Uterus (tissue), 4 donors: ENCODE results near the gene TDRD9. TPM values are rescaled to one million over a fixed set of nuclear protein-coding genes. Genes with fewer than 3 reads are reported as not detected.

Experiments
- DNase-seq, 2 donors: peaks; one replicate each; pipeline ENCODE4 v3.0.0-alpha.2; 2019 to 2020
- H3K27ac ChIP-seq, 2 donors: fragments of 200-600 bp; sonication (generic); 1 replicate in 1 of 2; 2 replicates in 1 of 2; pipeline ENCODE4 v1.5.1; 2016 to 2018
- H3K27me3 ChIP-seq, 2 donors: fragments of 200-600 bp; sonication (generic); one replicate each; pipeline ENCODE4 v1.5.1; 2018 to 2019; ENCODE audit warnings: control low read depth in 1 of 2
- H3K36me3 ChIP-seq, 2 donors: fragments of 200-600 bp; sonication (generic); one replicate each; pipeline ENCODE4 v1.5.1; 2019; ENCODE audit warnings: control low read depth in 1 of 2
- H3K4me1 ChIP-seq, 2 donors: fragments of 200-600 bp; sonication (generic); one replicate each; pipeline ENCODE4 v1.5.1; 2018 to 2019; ENCODE audit warnings: control low read depth in 1 of 2
- H3K4me3 ChIP-seq, 2 donors: fragments of 200-600 bp; sonication (generic); 1 replicate in 1 of 2; 2 replicates in 1 of 2; pipeline ENCODE4 v1.5.1; 2018 to 2019; ENCODE audit warnings: mild to moderate bottlenecking in 1 of 2
- H3K9me3 ChIP-seq, 2 donors: fragments of 200-600 bp; sonication (generic); one replicate each; pipeline ENCODE4 v1.5.1; 2019; ENCODE audit warnings: control low read depth in 1 of 2
- POLR2A ChIP-seq, 2 donors: fragments of 450-650 bp; IDR thresholded peaks; one replicate each; pipeline ENCODE4 v1.6.1; 2016; ENCODE audit warnings: antibody characterized with exemption in 2 of 2, mild to moderate bottlenecking in 1 of 2, moderate library complexity in 1 of 2
- intact Hi-C: fragments of 100-400 bp; cut with DNase I; formaldehyde crosslinking; loops from one replicate; pipeline ENCODE4 v1.15.1; 2023; ENCODE audit warnings: low total_unique reads
- total RNA-seq, 4 donors: library from RNA; depleted of rRNA in 3 of 4; stranded (reverse); fragments of >200 nt in 3 of 4; gene quantifications; one replicate each; pipeline versions ENCODE4 v1.1.0 to v1.2.4, GENCODE V29; 2014 to 2023
- TF ChIP-seq, protein P1 (sequence below), 4 experiments: fragments of 200-600 bp in 2 of 4; fragments of 450-650 bp in 2 of 4; sonication (generic) in 2 of 4; IDR thresholded peaks; one replicate each; pipeline ENCODE4 v1.5.1; 2016 to 2019; ENCODE audit warnings: antibody characterized with exemption in 4 of 4, mild to moderate bottlenecking in 2 of 4, moderate library complexity in 1 of 4
- donor health status: DM: yes; HTN: yes; CAD: no.

TDRD9 gene
- total RNA-seq, 4 donors from 2014 or later = 0.85 to 1.8 TPM; not detected in 2

DNA sequence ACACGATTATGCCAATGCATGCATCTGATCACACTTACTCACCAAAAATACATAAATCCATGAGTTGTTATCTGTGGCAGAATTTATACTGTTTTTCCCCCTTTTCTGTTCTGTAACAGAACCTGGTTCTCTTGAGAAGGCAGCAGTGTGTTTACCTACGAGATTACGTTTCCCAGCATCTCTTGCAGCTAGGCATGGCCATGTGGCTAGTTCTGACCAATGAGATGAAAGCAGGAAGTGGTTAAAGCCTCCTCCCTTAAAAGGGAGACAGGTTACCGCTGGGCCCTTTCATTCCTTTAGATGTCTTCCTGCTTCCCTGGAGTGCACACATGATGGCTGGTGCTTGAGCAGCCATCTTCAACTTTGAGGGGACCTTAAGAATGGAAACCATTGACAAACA is 145.5 kb downstream of the TDRD9 start:
- no peaks in the 10 kb centered on the region for H3K36me3 ChIP-seq
- no peak for DNase-seq
- H3K4me1 ChIP-seq = no peaks in the 10 kb centered on the region
- no peak overlapping the region for H3K27ac ChIP-seq
- H3K27me3 ChIP-seq = peaks cover 0 to 3% of the 10 kb centered on the region in 2 donors
- no peaks in the 10 kb centered on the region for H3K9me3 ChIP-seq
- H3K4me3 ChIP-seq = no peak overlapping the region
- TF ChIP-seq, protein P1, sequence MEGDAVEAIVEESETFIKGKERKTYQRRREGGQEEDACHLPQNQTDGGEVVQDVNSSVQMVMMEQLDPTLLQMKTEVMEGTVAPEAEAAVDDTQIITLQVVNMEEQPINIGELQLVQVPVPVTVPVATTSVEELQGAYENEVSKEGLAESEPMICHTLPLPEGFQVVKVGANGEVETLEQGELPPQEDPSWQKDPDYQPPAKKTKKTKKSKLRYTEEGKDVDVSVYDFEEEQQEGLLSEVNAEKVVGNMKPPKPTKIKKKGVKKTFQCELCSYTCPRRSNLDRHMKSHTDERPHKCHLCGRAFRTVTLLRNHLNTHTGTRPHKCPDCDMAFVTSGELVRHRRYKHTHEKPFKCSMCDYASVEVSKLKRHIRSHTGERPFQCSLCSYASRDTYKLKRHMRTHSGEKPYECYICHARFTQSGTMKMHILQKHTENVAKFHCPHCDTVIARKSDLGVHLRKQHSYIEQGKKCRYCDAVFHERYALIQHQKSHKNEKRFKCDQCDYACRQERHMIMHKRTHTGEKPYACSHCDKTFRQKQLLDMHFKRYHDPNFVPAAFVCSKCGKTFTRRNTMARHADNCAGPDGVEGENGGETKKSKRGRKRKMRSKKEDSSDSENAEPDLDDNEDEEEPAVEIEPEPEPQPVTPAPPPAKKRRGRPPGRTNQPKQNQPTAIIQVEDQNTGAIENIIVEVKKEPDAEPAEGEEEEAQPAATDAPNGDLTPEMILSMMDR (IDR thresholded peaks at IDR 0.05) = no peak
- TF ChIP-seq POLR2A (IDR thresholded peaks at IDR 0.05) = no peak
- intact Hi-C loops = no loop called here

DNA sequence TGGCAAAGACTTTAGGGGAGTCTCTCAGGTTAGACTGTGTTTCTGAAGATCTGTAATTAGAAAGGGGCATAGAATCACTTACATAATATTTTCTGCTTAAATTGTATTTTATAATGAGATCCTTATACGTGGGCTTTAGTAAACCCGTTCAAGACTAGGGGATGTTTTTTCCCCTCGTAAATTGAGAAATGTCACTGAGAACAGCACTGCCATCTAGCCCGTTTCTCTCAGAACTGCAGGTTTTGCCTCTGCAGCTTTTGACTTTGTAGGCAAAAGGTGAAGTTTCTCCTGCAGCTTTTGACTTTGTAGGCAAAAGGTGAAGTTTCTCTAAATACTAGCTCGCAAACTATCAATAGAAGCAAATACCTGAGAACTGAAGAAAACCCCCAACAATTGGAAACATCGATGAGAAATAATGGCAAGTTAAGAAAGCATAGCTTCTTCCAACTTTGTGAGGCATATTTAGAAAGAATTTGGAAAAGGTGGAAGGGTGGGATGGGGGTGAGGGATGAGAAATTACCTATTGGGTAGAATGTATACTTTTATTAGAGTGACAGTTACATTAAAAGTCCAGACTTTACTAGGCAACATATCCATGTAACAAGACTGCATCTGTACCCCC is 147.4 kb downstream of the TDRD9 start:
- DNase-seq = no peak
- H3K4me1 ChIP-seq = no peaks in the 10 kb centered on the region
- H3K36me3 ChIP-seq = no peaks in the 10 kb centered on the region
- intact Hi-C loops = loop anchor here (5.0 kb wide), 1 partner anchor 562 kb away; no protein-coding TSS in a partner anchor
- H3K9me3 ChIP-seq = no peaks in the 10 kb centered on the region
- no peak for TF ChIP-seq POLR2A (IDR thresholded peaks at IDR 0.05)
- no peak overlapping the region for H3K27ac ChIP-seq
- no peaks in the 10 kb centered on the region for H3K27me3 ChIP-seq
- no peak overlapping the region for H3K4me3 ChIP-seq

DNA sequence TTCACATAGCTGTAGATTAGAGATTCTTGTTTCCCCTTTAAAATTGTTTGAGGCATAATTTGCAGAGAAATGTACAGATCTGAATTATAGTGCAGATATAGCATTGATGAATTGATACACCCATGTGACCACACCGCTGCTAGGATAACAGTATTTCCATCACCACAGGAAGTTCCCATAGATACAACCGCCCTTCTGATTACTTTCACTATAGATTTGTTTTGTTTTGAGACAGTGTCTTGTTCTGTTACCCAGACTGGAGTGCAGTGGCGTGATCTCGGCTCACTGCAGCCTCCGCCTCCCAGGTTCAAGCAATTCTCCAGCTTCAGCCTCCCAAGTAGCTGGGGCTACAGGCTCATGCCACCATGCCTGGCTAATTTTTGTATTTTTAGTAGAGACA is 148.5 kb downstream of the TDRD9 start:
- TF ChIP-seq, protein P1 (IDR thresholded peaks at IDR 0.05) = no peak
- TF ChIP-seq POLR2A (IDR thresholded peaks at IDR 0.05) = no peak
- H3K27ac ChIP-seq = no peak overlapping the region
- intact Hi-C loops = loop anchor here (5.0 kb wide), 1 partner anchor 561 kb away; no protein-coding TSS in a partner anchor

DNA sequence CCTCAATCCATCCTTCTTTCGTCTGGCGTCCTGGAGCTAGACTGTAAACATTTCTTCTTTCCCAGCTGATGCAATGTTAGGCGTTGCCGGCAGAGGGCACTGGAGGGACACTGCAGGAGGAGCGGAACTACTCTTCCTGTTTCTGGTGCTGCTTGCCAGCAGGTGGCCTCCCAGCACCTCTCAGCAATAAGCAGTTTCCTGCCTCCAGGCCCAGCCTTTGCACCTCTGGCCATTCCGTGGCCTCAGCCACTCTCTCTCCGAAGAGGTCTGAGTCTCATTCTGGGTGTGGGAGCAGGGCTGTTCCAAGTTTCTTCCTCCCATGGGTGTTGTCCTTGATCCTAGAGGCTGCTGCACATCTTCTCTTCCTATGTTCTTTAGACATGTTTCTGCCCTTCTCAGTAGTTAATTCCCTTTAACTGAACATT is 149.8 kb downstream of the TDRD9 start:
- H3K27ac ChIP-seq = no peak overlapping the region
- H3K27me3 ChIP-seq = no peaks in the 10 kb centered on the region
- intact Hi-C loops = loop anchor here (5.0 kb wide), 1 partner anchor 559 kb away; no protein-coding TSS in a partner anchor
- H3K9me3 ChIP-seq = no peaks in the 10 kb centered on the region
- DNase-seq = peak; percentile 82 to 83
- H3K36me3 ChIP-seq = no peaks in the 10 kb centered on the region
- no peak overlapping the region for H3K4me3 ChIP-seq
- H3K4me1 ChIP-seq = no peaks in the 10 kb centered on the region
- TF ChIP-seq, protein P1 (IDR thresholded peaks at IDR 0.05) = peak; percentile 97 to 100 (median 98)
- no peak for TF ChIP-seq POLR2A (IDR thresholded peaks at IDR 0.05)

More for the DNA sequence above, 148.5 kb downstream of the TDRD9 start:
- Histone ChIP-seq H3K36me3 (no peaks in the 10 kb centered on the region), H3K4me1 (no peaks in the 10 kb centered on the region), H3K4me3 (no peak overlapping the region), H3K9me3 (no peaks in the 10 kb centered on the region), H3K27me3 (no peaks in the 10 kb centered on the region)
- DNase-seq = no peak

DNA sequence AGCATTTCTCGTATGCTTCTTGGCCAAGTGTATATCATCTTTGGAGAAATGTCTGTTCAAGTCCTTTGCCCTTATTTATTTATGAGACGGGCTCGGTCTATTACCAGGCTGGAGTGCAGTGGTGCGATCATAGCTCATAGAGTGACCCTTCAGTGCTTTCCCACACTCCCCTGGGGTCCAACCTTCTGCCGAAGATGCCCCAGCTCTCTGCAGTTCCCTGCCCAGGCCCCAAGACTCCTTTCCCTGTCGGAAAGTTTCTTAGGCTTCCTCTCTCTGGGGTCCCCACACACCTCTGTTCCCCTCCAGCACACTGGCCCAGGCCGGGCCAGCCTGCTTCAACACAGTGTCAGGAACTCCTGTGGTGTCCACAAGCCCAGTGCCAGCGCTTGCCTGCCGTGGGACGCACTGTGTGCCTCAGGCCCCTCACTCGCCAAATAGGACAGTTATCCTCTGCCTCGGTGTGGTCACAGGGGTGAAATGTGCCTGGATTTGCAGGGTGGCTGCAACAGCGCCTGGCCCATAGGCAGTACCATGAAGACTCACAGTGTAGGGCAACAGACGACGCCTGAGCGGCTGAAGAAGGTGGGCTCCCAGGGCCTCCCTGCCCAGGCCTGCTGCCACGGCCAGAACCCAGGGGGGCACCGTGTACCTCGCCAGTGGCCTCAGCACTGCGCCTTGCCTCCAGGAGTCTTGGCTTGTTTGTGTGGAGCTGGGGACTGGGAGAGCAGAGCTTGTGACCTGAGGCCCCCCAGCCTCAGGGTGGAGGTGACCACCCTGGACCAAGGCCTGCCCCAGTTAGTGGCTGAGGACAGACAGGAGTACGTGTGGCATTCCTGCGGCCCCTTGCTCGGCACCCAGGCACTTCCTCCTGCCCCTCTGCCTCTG is 152.4 kb downstream of the TDRD9 start:
- TF ChIP-seq, protein P1 (IDR thresholded peaks at IDR 0.05) = no peak
- no peak for TF ChIP-seq POLR2A (IDR thresholded peaks at IDR 0.05)
- Histone ChIP-seq H3K36me3 (no peaks in the 10 kb centered on the region), H3K4me3 (no peak overlapping the region), H3K9me3 (no peaks in the 10 kb centered on the region), H3K27me3 (no peaks in the 10 kb centered on the region), H3K4me1 (peaks cover 0 to under 1% of the 10 kb centered on the region in 2 donors), H3K27ac (no peak overlapping the region)
- DNase-seq = no peak
- intact Hi-C loops = no loop called here
